ENCODE measurements around the gene CIDEB.
A peak's percentile ranks its signal among the peaks of the same experiment; 100 is the strongest.

The CIDEB gene

GRCh38 chr14:24289649-24290280, 18.0 kb downstream of the CIDEB start:
- no peak for DNase-seq

GRCh38 chr14:24286996-24287395, 20.8 kb downstream of the CIDEB start:
- DNase-seq: no peak

- no peak for DNase-seq
Measured at GRCh38 chr14:24285351-24285750, 22.4 kb downstream of the CIDEB start.

GRCh38 chr14:24284501-24285035, 23.2 kb downstream of the CIDEB start:
- DNase-seq: no peak

GRCh38 chr14:24283796-24284460, 23.8 kb downstream of the CIDEB start:
- DNase-seq: no peak

GRCh38 chr14:24282736-24283135, 25.0 kb downstream of the CIDEB start:
- no peak for DNase-seq

GRCh38 chr14:24281636-24282035, 26.1 kb downstream of the CIDEB start:
- no peak for DNase-seq

GRCh38 chr14:24280797-24281460, 26.8 kb downstream of the CIDEB start:
- no peak for DNase-seq

- DNase-seq: no peak
Measured at GRCh38 chr14:24279301-24280186, 28.2 kb downstream of the CIDEB start.

- no peak for DNase-seq
Measured at GRCh38 chr14:24278424-24278823, 29.4 kb downstream of the CIDEB start.

GRCh38 chr14:24277606-24278321, 30.0 kb downstream of the CIDEB start:
- no peak for DNase-seq

GRCh38 chr14:24277071-24277470, 30.7 kb downstream of the CIDEB start:
- DNase-seq: no peak

- no peak for DNase-seq
Measured at GRCh38 chr14:24274101-24274543, 33.7 kb downstream of the CIDEB start.

- no peak for DNase-seq
Measured at GRCh38 chr14:24273422-24273998, 34.3 kb downstream of the CIDEB start.

GRCh38 chr14:24272467-24272866, 35.3 kb downstream of the CIDEB start:
- DNase-seq: no peak

- DNase-seq: no peak
Measured at GRCh38 chr14:24271834-24272263, 35.9 kb downstream of the CIDEB start.

- peak; percentile 91 for DNase-seq
Measured at GRCh38 chr14:24271134-24271833, 36.5 kb downstream of the CIDEB start, which contains the start of gene RABGGTA. RABGGTA (minus strand) TSS chr14:24271597; CDS start chr14:24271115, 482 bp downstream.

GRCh38 chr14:24270537-24271133, 37.1 kb downstream of the CIDEB start:
- peak; percentile 57 for DNase-seq

- no peak for DNase-seq
Measured at GRCh38 chr14:24269910-24270536, 37.8 kb downstream of the CIDEB start.

- no peak for DNase-seq
Measured at GRCh38 chr14:24269368-24269767, 38.4 kb downstream of the CIDEB start.

Measured in DMS153 (cell line).